HG03469 (cell line): ENCODE results near the gene STAB1.

Experiments used
- ATAC-seq: cut with Tn5 transposase; IDR thresholded peaks from one replicate; pipeline ENCODE4 v1.9.1; 2021; ENCODE audit warnings: mild to moderate bottlenecking, moderate library complexity, moderate number of reproducible peaks; ENCODE audit not compliant: unreplicated experiment

The STAB1 gene

GRCh38 chr3:52458031-52458760 is 36.9 kb upstream of the STAB1 start:
- no peak for ATAC-seq

- ATAC-seq: no peak
These were observed 36.2 kb upstream of the STAB1 start for GRCh38 chr3:52458770-52459545.

GRCh38 chr3:52461874-52462273 is 33.3 kb upstream of the STAB1 start:
- no peak for ATAC-seq

GRCh38 chr3:52463416-52463815 is 31.7 kb upstream of the STAB1 start:
- no peak for ATAC-seq

- ATAC-seq: no peak
These were observed 26.8 kb upstream of the STAB1 start for GRCh38 chr3:52468336-52468735.

- no peak for ATAC-seq
These were observed 26.1 kb upstream of the STAB1 start for GRCh38 chr3:52469001-52469400.

- no peak for ATAC-seq
These were observed 24.2 kb upstream of the STAB1 start for GRCh38 chr3:52470920-52471319.

GRCh38 chr3:52471371-52472238 is 23.5 kb upstream of the STAB1 start:
- ATAC-seq: no peak

- ATAC-seq: no peak
These were observed 22.7 kb upstream of the STAB1 start for GRCh38 chr3:52472239-52473000.

- ATAC-seq: no peak
These were observed 22.1 kb upstream of the STAB1 start for GRCh38 chr3:52473026-52473425.

- ATAC-seq: no peak
These were observed 17.9 kb upstream of the STAB1 start for GRCh38 chr3:52477076-52477795.

- no peak for ATAC-seq
These were observed 17.4 kb upstream of the STAB1 start for GRCh38 chr3:52477796-52478095.

GRCh38 chr3:52479037-52479876 is 15.9 kb upstream of the STAB1 start:
- ATAC-seq: no peak

- no peak for ATAC-seq
These were observed 15.1 kb upstream of the STAB1 start for GRCh38 chr3:52479877-52480575.

GRCh38 chr3:52480768-52481715 is 14.1 kb upstream of the STAB1 start:
- ATAC-seq: no peak

- no peak for ATAC-seq
These were observed 13.2 kb upstream of the STAB1 start for GRCh38 chr3:52481819-52482521.

- no peak for ATAC-seq
These were observed 12.1 kb upstream of the STAB1 start for GRCh38 chr3:52483081-52483480.
